ENCODE measurements around the gene LRRC8B. TPM values are rescaled to one million over a fixed set of nuclear protein-coding genes. Genes with fewer than 3 reads are reported as not detected.

LRRC8B gene
- total RNA-seq, 2 donors from 2014 or later, result 39.2 to 39.4 TPM

GRCh38 chr1:89599332-89599630, 74.7 kb downstream of the LRRC8B start:
- Mint-ChIP-seq H3K36me3 (ENCODE audit: low read depth) (no peaks in the 10 kb centered on the region), H3K27ac (peak overlapping the region; percentile 80), H3K4me1 (peaks cover 15% of the 10 kb centered on the region), H3K4me3 (no peak overlapping the region), H3K9me3 (no peaks in the 10 kb centered on the region), H3K27me3 (ENCODE audit: insufficient read depth) (no peaks in the 10 kb centered on the region)
- TF ChIP-seq, protein P1, sequence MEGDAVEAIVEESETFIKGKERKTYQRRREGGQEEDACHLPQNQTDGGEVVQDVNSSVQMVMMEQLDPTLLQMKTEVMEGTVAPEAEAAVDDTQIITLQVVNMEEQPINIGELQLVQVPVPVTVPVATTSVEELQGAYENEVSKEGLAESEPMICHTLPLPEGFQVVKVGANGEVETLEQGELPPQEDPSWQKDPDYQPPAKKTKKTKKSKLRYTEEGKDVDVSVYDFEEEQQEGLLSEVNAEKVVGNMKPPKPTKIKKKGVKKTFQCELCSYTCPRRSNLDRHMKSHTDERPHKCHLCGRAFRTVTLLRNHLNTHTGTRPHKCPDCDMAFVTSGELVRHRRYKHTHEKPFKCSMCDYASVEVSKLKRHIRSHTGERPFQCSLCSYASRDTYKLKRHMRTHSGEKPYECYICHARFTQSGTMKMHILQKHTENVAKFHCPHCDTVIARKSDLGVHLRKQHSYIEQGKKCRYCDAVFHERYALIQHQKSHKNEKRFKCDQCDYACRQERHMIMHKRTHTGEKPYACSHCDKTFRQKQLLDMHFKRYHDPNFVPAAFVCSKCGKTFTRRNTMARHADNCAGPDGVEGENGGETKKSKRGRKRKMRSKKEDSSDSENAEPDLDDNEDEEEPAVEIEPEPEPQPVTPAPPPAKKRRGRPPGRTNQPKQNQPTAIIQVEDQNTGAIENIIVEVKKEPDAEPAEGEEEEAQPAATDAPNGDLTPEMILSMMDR (conservative IDR thresholded peaks at IDR 0.05), result peak; percentile 23
- no peak for DNase-seq
- H3K9me3 ChIP-seq (ENCODE audit: control insufficient read depth, low read length), result no peaks in the 10 kb centered on the region
- peaks cover 16% of the 10 kb centered on the region for H3K36me3 ChIP-seq (ENCODE audit: control insufficient read depth, insufficient read depth, low read length)
- H3K27ac ChIP-seq (ENCODE audit: low read depth, low read length), result no peak overlapping the region
- no peak overlapping the region for H3K9ac ChIP-seq (ENCODE audit: extremely low read depth, low read length, poor library complexity, severe bottlenecking)
- H3K4me3 ChIP-seq (ENCODE audit: low read length), result no peak overlapping the region
- WGBS, 2 experiments (ENCODE audit: insufficient coverage in 1 of 2, insufficient read length in 1 of 2), result 94 to 100% methylated on average over 1 to 2 of the region's 2 CpGs
- H3K27me3 ChIP-seq (ENCODE audit: control insufficient read depth, insufficient read depth, low read length, poor library complexity, severe bottlenecking), result no peaks in the 10 kb centered on the region
- no peaks in the 10 kb centered on the region for H3K4me1 ChIP-seq (ENCODE audit: control insufficient read depth, insufficient read depth, low read length)

GRCh38 chr1:89600451-89601224, 76.0 kb downstream of the LRRC8B start:
- H3K9ac ChIP-seq (ENCODE audit: extremely low read depth, low read length, poor library complexity, severe bottlenecking), result no peak overlapping the region
- Mint-ChIP-seq H3K4me3 (no peak overlapping the region), H3K27ac (no peak overlapping the region), H3K27me3 (ENCODE audit: insufficient read depth) (no peaks in the 10 kb centered on the region), H3K36me3 (ENCODE audit: low read depth) (no peaks in the 10 kb centered on the region), H3K9me3 (no peaks in the 10 kb centered on the region), H3K4me1 (peaks cover 15% of the 10 kb centered on the region)
- H3K4me1 ChIP-seq (ENCODE audit: control insufficient read depth, insufficient read depth, low read length), result no peaks in the 10 kb centered on the region
- no peak overlapping the region for H3K27ac ChIP-seq (ENCODE audit: low read depth, low read length)
- H3K4me3 ChIP-seq (ENCODE audit: low read length), result no peak overlapping the region
- H3K36me3 ChIP-seq (ENCODE audit: control insufficient read depth, insufficient read depth, low read length), result peaks cover 5% of the 10 kb centered on the region
- 90 to 96% methylated on average over 3 of the region's 3 CpGs for WGBS, 2 experiments (ENCODE audit: insufficient coverage in 1 of 2, insufficient read length in 1 of 2)
- H3K9me3 ChIP-seq (ENCODE audit: control insufficient read depth, low read length), result no peaks in the 10 kb centered on the region
- no peak for DNase-seq
- H3K27me3 ChIP-seq (ENCODE audit: control insufficient read depth, insufficient read depth, low read length, poor library complexity, severe bottlenecking), result no peaks in the 10 kb centered on the region
- TF ChIP-seq, protein P1 (conservative IDR thresholded peaks at IDR 0.05), result no peak

DNA sequence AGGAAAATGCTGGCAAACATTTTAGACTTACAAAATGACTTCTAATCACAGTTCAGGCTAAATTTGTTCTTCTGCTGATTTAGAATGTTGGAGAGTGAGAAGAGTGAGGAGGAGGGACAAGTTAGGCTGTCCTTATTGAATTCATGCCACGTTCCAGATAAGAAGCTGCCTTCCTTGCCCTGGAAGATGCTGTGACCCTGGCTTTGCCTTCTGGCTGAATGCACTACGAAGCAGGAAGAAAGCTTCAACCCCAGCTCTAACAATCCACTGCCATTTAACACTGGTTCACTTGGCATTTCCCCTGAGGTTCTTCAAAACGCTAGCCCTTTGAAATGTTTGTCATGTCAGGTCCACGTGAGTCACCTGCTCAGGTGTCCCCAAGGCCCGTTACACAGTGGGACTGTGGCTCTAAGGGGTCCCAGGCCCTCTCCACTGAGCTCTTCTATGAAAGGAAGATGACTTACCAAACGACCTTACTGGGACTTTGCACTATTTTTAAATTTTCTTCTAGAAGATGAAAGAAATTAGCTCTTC, 78.3 kb downstream of the LRRC8B start:
- H3K4me1 Mint-ChIP-seq, result peaks cover 16% of the 10 kb centered on the region
- no peak overlapping the region for H3K27ac ChIP-seq (ENCODE audit: low read depth, low read length)
- DNase-seq, result no peak
- H3K27me3 ChIP-seq (ENCODE audit: control insufficient read depth, insufficient read depth, low read length, poor library complexity, severe bottlenecking), result no peaks in the 10 kb centered on the region
- 89 to 90% methylated on average over 3 to 6 of the region's 6 CpGs for WGBS, 2 experiments (ENCODE audit: insufficient coverage in 1 of 2, insufficient read length in 1 of 2)
- H3K9me3 Mint-ChIP-seq, result no peaks in the 10 kb centered on the region
- no peak overlapping the region for H3K4me3 Mint-ChIP-seq
- no peak overlapping the region for H3K27ac Mint-ChIP-seq
- no peaks in the 10 kb centered on the region for H3K36me3 Mint-ChIP-seq (ENCODE audit: low read depth)
- no peaks in the 10 kb centered on the region for H3K36me3 ChIP-seq (ENCODE audit: control insufficient read depth, insufficient read depth, low read length)
- no peaks in the 10 kb centered on the region for H3K9me3 ChIP-seq (ENCODE audit: control insufficient read depth, low read length)
- no peak overlapping the region for H3K9ac ChIP-seq (ENCODE audit: extremely low read depth, low read length, poor library complexity, severe bottlenecking)
- H3K4me1 ChIP-seq (ENCODE audit: control insufficient read depth, insufficient read depth, low read length), result no peaks in the 10 kb centered on the region
- TF ChIP-seq, protein P1 (conservative IDR thresholded peaks at IDR 0.05), result no peak
- H3K27me3 Mint-ChIP-seq (ENCODE audit: insufficient read depth), result no peaks in the 10 kb centered on the region
- H3K4me3 ChIP-seq (ENCODE audit: low read length), result no peak overlapping the region
